Measurements from ENCODE around the gene RAB10. TPM values are rescaled to one million over a fixed set of nuclear protein-coding genes. Genes with fewer than 3 reads are reported as not detected.
"Not testable (repeated sequence)": the region's sequence is repeated elsewhere in the genome, so short reads cannot be mapped to it uniquely, and the experiment has no call there.

The RAB10 gene
- total RNA-seq, 1 donor from 2014 or later = 192 TPM

DNA sequence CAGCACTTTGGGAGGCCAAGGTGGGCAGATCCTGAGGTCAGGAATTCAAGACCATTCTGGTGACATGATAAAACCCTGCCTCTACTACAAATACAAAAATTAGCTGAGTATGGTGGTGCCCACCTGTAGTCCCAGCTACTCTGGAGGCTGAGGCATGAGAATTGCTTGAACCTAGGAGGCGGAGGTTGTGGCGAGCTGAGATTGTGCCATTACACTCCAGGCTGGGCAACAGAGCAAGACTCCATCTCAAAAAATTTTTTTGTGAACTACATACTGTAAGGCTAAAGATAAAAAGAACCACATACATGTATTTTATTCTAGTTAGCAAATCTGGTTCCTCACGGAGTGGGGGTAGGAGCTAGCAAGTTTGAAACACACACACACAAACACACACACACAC lies 45.1 kb downstream of the RAB10 start:
- Mint-ChIP-seq H3K9me3 (ENCODE audit: unreplicated experiment) (peaks cover 3% of the 10 kb centered on the region), H3K27ac (ENCODE audit: unreplicated experiment) (no peak overlapping the region), H3K36me3 (ENCODE audit: low read depth, unreplicated experiment) (peaks cover 4% of the 10 kb centered on the region), H3K4me1 (ENCODE audit: low read depth, unreplicated experiment) (peaks cover 24% of the 10 kb centered on the region), H3K27me3 (ENCODE audit: low read depth, unreplicated experiment) (no peaks in the 10 kb centered on the region), H3K4me3 (ENCODE audit: unreplicated experiment) (no peak overlapping the region)
- Histone ChIP-seq H3K9me3 (ENCODE audit: insufficient read depth, low read depth, low read length) (no peaks in the 10 kb centered on the region), H3K27ac (ENCODE audit: low read depth, low read length) (no peak overlapping the region), H3K27me3 (ENCODE audit: insufficient read depth, low read length) (no peaks in the 10 kb centered on the region), H2AFZ (ENCODE audit: low read depth, low read length) (no peak overlapping the region), H3K79me2 (ENCODE audit: insufficient read depth, low read length) (peaks cover 94% of the 10 kb centered on the region), H3K36me3 (ENCODE audit: insufficient read depth, low read length) (no peaks in the 10 kb centered on the region), H3K4me3 (ENCODE audit: insufficient read depth, low read depth, low read length) (no peak overlapping the region), H3K9ac (ENCODE audit: low read length) (no peak overlapping the region), H3K4me2 (ENCODE audit: low read length) (no peak overlapping the region), H4K20me1 (ENCODE audit: insufficient read depth, low read length) (peaks cover 84% of the 10 kb centered on the region), H3K4me1 (ENCODE audit: insufficient read depth, low read length) (no peaks in the 10 kb centered on the region)
- DNase-seq (ENCODE audit: low read depth) (no peak), FAIRE-seq (no peak)
- TF ChIP-seq EZH2 (IDR thresholded peaks at IDR 0.05; ENCODE audit: insufficient read depth, low read length) = no peak
- TF ChIP-seq, protein P1, sequence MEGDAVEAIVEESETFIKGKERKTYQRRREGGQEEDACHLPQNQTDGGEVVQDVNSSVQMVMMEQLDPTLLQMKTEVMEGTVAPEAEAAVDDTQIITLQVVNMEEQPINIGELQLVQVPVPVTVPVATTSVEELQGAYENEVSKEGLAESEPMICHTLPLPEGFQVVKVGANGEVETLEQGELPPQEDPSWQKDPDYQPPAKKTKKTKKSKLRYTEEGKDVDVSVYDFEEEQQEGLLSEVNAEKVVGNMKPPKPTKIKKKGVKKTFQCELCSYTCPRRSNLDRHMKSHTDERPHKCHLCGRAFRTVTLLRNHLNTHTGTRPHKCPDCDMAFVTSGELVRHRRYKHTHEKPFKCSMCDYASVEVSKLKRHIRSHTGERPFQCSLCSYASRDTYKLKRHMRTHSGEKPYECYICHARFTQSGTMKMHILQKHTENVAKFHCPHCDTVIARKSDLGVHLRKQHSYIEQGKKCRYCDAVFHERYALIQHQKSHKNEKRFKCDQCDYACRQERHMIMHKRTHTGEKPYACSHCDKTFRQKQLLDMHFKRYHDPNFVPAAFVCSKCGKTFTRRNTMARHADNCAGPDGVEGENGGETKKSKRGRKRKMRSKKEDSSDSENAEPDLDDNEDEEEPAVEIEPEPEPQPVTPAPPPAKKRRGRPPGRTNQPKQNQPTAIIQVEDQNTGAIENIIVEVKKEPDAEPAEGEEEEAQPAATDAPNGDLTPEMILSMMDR (IDR thresholded peaks at IDR 0.05; ENCODE audit: insufficient read depth, low read depth, low read length) = no peak

DNA sequence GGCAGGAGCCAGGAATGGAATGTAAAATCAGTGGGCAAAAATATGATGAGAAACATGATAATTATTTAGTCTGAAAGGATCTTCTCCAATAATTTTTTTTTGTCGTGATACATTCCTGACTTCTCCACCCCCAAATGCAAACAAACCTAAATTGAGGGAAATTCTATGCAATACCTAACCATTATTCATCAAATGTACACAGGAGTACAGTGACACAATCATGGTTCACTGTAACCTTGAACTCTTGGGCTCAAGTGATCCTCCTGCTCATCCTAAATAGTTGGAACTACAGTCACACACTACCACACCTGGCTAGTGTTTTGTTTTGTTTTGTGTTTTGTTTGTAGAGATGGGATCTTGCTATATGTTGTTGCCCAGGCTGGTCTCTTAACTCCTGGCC lies 46.5 kb downstream of the RAB10 start:
- H2AFZ ChIP-seq (ENCODE audit: low read depth, low read length) = no peak overlapping the region
- peaks cover 6% of the 10 kb centered on the region for H3K9me3 Mint-ChIP-seq (ENCODE audit: unreplicated experiment)
- H3K36me3 ChIP-seq (ENCODE audit: insufficient read depth, low read length) = no peaks in the 10 kb centered on the region
- H3K27ac Mint-ChIP-seq (ENCODE audit: unreplicated experiment) = no peak overlapping the region
- no peaks in the 10 kb centered on the region for H3K27me3 Mint-ChIP-seq (ENCODE audit: low read depth, unreplicated experiment)
- no peak for DNase-seq (ENCODE audit: low read depth)
- H3K79me2 ChIP-seq (ENCODE audit: insufficient read depth, low read length) = peaks cover 94% of the 10 kb centered on the region
- FAIRE-seq = no peak
- H3K4me1 ChIP-seq (ENCODE audit: insufficient read depth, low read length) = no peaks in the 10 kb centered on the region
- no peak overlapping the region for H3K9ac ChIP-seq (ENCODE audit: low read length)
- H3K27me3 ChIP-seq (ENCODE audit: insufficient read depth, low read length) = no peaks in the 10 kb centered on the region
- TF ChIP-seq, protein P1 (IDR thresholded peaks at IDR 0.05; ENCODE audit: insufficient read depth, low read depth, low read length) = no peak
- no peak for TF ChIP-seq EZH2 (IDR thresholded peaks at IDR 0.05; ENCODE audit: insufficient read depth, low read length)
- no peak overlapping the region for H3K27ac ChIP-seq (ENCODE audit: low read depth, low read length)
- peaks cover 83% of the 10 kb centered on the region for H4K20me1 ChIP-seq (ENCODE audit: insufficient read depth, low read length)
- H3K4me3 ChIP-seq (ENCODE audit: insufficient read depth, low read depth, low read length) = no peak overlapping the region
- peaks cover 12% of the 10 kb centered on the region for H3K4me1 Mint-ChIP-seq (ENCODE audit: low read depth, unreplicated experiment)
- H3K4me3 Mint-ChIP-seq (ENCODE audit: unreplicated experiment) = no peak overlapping the region
- H3K4me2 ChIP-seq (ENCODE audit: low read length) = no peak overlapping the region
- H3K9me3 ChIP-seq (ENCODE audit: insufficient read depth, low read depth, low read length) = no peaks in the 10 kb centered on the region
- peaks cover 6% of the 10 kb centered on the region for H3K36me3 Mint-ChIP-seq (ENCODE audit: low read depth, unreplicated experiment)

DNA sequence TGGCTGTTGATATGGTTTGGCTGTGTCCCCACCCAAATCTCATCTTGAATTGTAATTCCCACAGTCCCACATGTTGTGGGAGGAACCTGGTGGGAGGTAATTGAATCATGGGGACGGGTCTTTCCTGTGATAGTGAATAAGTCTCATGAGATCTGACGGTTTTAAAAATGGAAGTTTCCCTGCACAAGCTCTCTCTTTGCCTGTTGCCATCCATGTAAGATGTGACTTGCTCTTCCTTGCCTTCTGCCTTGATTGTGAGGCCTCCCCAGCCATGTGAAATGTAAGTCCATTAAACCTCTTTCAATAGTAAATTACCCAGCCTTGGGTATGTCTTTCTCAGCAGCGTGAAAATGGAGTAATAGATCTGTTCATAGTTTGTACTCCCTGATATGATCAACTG lies 47.0 kb downstream of the RAB10 start:
- not testable (repeated sequence) for H3K4me2 ChIP-seq (ENCODE audit: low read length); H3K4me1 Mint-ChIP-seq (ENCODE audit: low read depth, unreplicated experiment); H3K36me3 ChIP-seq (ENCODE audit: insufficient read depth, low read length); H3K27ac Mint-ChIP-seq (ENCODE audit: unreplicated experiment); H3K4me1 ChIP-seq (ENCODE audit: insufficient read depth, low read length); H3K4me3 Mint-ChIP-seq (ENCODE audit: unreplicated experiment); H3K4me3 ChIP-seq (ENCODE audit: insufficient read depth, low read depth, low read length); H2AFZ ChIP-seq (ENCODE audit: low read depth, low read length); H3K9ac ChIP-seq (ENCODE audit: low read length); FAIRE-seq; H3K27ac ChIP-seq (ENCODE audit: low read depth, low read length); H3K36me3 Mint-ChIP-seq (ENCODE audit: low read depth, unreplicated experiment); H3K9me3 ChIP-seq (ENCODE audit: insufficient read depth, low read depth, low read length); H3K27me3 Mint-ChIP-seq (ENCODE audit: low read depth, unreplicated experiment); H3K27me3 ChIP-seq (ENCODE audit: insufficient read depth, low read length); DNase-seq (ENCODE audit: low read depth); H3K9me3 Mint-ChIP-seq (ENCODE audit: unreplicated experiment)
- peaks cover 80% of the 10 kb centered on the region for H4K20me1 ChIP-seq (ENCODE audit: insufficient read depth, low read length)
- peaks cover 91% of the 10 kb centered on the region for H3K79me2 ChIP-seq (ENCODE audit: insufficient read depth, low read length)

Data from astrocyte (in vitro differentiated cells and primary cell).